ENCODE results near the gene PHEX.

PHEX gene

DNA sequence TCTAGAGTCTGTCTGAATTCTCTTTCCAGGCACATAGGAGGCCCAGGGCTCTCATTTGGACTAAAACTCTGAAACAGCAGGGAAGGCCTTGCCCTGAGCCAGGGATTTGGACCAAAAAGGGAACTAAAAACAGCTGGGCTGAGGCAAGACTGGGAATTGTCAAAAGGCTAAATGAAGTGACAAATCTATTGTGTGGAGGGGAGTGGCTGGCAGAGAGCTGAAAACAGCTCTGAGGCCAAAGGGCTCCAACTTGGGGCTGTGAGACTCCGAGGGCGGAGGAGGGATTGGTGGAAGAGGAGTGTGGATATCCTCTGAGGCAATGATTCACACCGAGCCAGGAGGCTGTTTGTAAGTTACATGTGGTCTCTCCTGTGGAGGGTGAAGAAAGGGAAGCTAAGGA, 63.2 kb downstream of the PHEX start:
- H3K4me3 Mint-ChIP-seq: no peak overlapping the region
- no peaks in the 10 kb centered on the region for H3K9me3 Mint-ChIP-seq
- H3K4me1 Mint-ChIP-seq: peaks cover 55% of the 10 kb centered on the region
- H3K27ac Mint-ChIP-seq: peak overlapping the region; percentile 60 to 88 (median 79)
- TF ChIP-seq, protein P1, sequence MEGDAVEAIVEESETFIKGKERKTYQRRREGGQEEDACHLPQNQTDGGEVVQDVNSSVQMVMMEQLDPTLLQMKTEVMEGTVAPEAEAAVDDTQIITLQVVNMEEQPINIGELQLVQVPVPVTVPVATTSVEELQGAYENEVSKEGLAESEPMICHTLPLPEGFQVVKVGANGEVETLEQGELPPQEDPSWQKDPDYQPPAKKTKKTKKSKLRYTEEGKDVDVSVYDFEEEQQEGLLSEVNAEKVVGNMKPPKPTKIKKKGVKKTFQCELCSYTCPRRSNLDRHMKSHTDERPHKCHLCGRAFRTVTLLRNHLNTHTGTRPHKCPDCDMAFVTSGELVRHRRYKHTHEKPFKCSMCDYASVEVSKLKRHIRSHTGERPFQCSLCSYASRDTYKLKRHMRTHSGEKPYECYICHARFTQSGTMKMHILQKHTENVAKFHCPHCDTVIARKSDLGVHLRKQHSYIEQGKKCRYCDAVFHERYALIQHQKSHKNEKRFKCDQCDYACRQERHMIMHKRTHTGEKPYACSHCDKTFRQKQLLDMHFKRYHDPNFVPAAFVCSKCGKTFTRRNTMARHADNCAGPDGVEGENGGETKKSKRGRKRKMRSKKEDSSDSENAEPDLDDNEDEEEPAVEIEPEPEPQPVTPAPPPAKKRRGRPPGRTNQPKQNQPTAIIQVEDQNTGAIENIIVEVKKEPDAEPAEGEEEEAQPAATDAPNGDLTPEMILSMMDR (IDR thresholded peaks at IDR 0.05; ENCODE audit: unreplicated experiment in 3 of 3): no peak
- H3K36me3 Mint-ChIP-seq (ENCODE audit: low read depth): no peaks in the 10 kb centered on the region
- H3K27me3 Mint-ChIP-seq (ENCODE audit: low read depth): no peaks in the 10 kb centered on the region

DNA sequence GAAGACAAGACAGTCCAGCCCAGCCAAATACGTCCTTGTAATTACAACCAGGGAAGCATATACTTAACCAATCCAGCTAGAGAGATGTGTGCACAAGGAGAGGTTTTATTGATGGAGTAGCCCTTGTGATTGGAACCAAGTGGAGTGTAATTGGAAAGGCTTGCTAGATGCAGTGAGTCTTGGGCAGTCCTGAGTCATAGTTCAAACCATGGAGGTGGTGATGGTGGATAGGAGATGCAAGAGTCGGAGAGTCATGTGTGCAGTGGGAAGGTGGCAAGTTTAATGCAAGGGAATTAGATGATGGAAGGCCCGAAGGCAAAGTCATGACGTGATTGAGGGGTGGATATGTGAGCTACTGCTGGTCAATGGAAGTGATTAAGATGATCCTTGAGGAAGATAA, 63.7 kb downstream of the PHEX start:
- no peaks in the 10 kb centered on the region for H3K36me3 Mint-ChIP-seq (ENCODE audit: low read depth)
- no peaks in the 10 kb centered on the region for H3K27me3 Mint-ChIP-seq (ENCODE audit: low read depth)
- peak overlapping the region; percentile 60 to 88 (median 79) for H3K27ac Mint-ChIP-seq
- H3K9me3 Mint-ChIP-seq: no peaks in the 10 kb centered on the region
- no peak overlapping the region for H3K4me3 Mint-ChIP-seq
- H3K4me1 Mint-ChIP-seq: peaks cover 52% of the 10 kb centered on the region
- TF ChIP-seq, protein P1 (IDR thresholded peaks at IDR 0.05; ENCODE audit: unreplicated experiment in 3 of 3): no peak

DNA sequence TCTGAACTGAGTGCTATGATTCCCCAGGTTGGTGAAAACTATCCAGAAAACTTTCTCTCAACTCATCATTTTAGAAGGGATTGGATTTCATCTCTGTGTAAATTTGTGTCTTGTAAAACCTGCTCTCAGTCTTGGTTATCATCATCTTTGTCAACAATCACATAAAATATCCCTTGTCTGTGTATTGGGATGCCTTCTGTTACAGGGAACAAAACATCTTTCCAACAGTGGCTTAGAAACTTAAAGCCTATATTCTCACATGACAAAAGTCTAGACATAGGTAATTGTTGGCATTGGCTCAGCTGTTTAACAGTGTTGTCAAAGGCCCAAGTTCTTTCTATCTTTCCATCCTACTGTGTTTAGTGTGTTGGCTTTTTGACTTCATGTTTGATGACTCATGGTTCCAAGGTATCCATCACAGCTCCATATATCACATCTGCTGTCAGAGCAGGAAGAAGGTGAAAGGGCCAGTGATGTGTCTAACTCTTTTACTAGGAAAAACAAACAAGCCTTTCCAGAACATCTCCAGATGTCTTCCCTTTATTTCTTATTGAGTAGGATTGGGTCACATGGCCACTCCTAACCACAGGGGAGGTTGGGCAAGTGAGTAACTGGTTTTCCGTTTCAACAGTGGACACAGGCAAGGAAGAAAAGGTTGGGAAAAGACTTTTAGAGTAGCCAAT, 65.0 kb downstream of the PHEX start:
- Mint-ChIP-seq H3K27me3 (ENCODE audit: low read depth) (peaks cover 2% of the 10 kb centered on the region), H3K4me1 (peaks cover 52% of the 10 kb centered on the region), H3K4me3 (peak overlapping the region in 2 of 3 experiments; percentile 26 to 51), H3K27ac (peak overlapping the region; percentile 63 to 96 (median 88)), H3K36me3 (ENCODE audit: low read depth) (no peaks in the 10 kb centered on the region), H3K9me3 (no peaks in the 10 kb centered on the region)
- TF ChIP-seq, protein P1 (IDR thresholded peaks at IDR 0.05; ENCODE audit: unreplicated experiment in 3 of 3): no peak

DNA sequence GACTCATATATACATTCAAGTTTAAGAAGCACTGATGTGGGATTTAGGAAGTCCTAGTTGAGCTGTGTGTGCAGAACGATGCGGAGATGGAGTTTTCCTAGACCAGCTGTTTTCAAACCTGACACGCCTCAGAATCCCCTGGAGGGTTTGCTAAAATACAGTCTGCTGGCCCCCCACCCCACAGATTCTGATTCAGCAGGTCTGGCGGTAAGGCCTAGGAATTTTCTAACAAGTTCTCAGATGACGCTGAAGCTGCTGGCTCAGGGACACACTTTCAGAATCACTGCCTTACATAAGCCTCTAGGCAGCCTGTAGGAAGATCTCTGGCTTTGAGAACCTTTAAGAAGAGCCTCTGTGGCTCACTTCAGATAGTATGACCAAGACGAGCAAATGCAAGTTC, 73.1 kb downstream of the PHEX start:
- peaks cover 4% of the 10 kb centered on the region for H3K36me3 Mint-ChIP-seq (ENCODE audit: low read depth)
- H3K27me3 Mint-ChIP-seq (ENCODE audit: low read depth): peaks cover 3% of the 10 kb centered on the region

DNA sequence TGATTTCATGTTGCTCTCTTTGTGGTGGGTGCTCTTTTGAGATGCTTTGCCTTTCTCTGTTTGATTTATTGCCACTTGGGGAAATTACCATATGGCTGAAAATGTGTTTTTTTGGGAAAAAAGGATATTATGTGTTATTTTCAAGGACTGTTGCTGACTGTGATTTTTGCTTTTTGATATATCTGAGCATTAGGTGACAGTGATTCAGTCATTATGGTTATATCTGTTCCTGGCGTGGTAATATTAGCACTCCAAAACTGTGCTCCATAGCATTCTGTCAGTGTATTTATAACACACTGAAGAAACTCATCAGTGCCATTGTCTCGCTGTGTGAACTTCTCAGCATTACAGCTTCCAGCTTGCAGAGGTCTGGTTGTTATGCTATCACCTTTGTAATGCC, 73.8 kb downstream of the PHEX start:
- peaks cover 3% of the 10 kb centered on the region for H3K27me3 Mint-ChIP-seq (ENCODE audit: low read depth)
- peaks cover 20% of the 10 kb centered on the region for H3K4me1 Mint-ChIP-seq
- H3K27ac Mint-ChIP-seq: peak overlapping the region in 2 of 3 experiments; percentile 82 to 89
- no peak overlapping the region for H3K4me3 Mint-ChIP-seq
- H3K9me3 Mint-ChIP-seq: peaks cover 14% of the 10 kb centered on the region
- TF ChIP-seq, protein P1 (IDR thresholded peaks at IDR 0.05; ENCODE audit: unreplicated experiment in 3 of 3): no peak
- peaks cover 4% of the 10 kb centered on the region for H3K36me3 Mint-ChIP-seq (ENCODE audit: low read depth)

More for the DNA sequence above, 73.1 kb downstream of the PHEX start:
- Mint-ChIP-seq H3K27ac (peak overlapping the region; percentile 40 to 89 (median 82)), H3K4me3 (no peak overlapping the region), H3K4me1 (peaks cover 18% of the 10 kb centered on the region), H3K9me3 (peaks cover 14% of the 10 kb centered on the region)
- TF ChIP-seq, protein P1 (IDR thresholded peaks at IDR 0.05; ENCODE audit: unreplicated experiment in 3 of 3): no peak

DNA sequence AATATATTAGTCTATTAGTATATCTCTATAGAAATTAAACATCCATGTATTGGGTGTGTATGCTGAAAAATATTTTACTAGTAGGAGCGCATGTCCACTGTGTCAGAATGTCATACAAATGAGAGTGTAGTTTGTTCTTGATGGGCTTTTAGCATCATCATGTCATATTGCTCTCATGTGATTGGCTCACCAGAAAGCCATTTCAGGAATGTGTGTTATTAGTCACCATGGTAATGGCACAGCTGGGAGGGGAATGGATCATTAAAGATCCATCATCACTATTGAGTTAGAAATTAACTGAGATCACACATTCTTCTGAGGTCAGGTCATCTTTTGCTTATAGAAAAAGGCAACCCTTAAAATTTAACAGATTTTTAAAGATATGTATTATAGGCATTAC, 77.3 kb downstream of the PHEX start:
- H3K36me3 Mint-ChIP-seq (ENCODE audit: low read depth): no peaks in the 10 kb centered on the region
- peaks cover 38% of the 10 kb centered on the region for H3K4me1 Mint-ChIP-seq
- H3K4me3 Mint-ChIP-seq: no peak overlapping the region
- H3K27me3 Mint-ChIP-seq (ENCODE audit: low read depth): no peaks in the 10 kb centered on the region
- peaks cover 6% of the 10 kb centered on the region for H3K9me3 Mint-ChIP-seq
- TF ChIP-seq, protein P1 (IDR thresholded peaks at IDR 0.05; ENCODE audit: unreplicated experiment in 3 of 3): no peak
- H3K27ac Mint-ChIP-seq: peak overlapping the region; percentile 32 to 71 (median 56)
